IPS DF 6.9 (cell line): ENCODE results near the gene LZTS2.
A peak's percentile ranks its signal among the peaks of the same experiment; 100 is the strongest.

Experiments used
- DNase-seq: peaks from one replicate; pipeline ENCODE4 v3.0.0-alpha.2; 2013; ENCODE audit warnings: low read depth, low spot score
- H3K27ac ChIP-seq: one replicate; pipeline ENCODE4 v1.5.1; 2013; ENCODE audit warnings: low read length, control low read depth
- H3K27me3 ChIP-seq: 2 replicates; pipeline ENCODE4 v1.6.1; 2013; ENCODE audit warnings: mild to moderate bottlenecking, low read length; ENCODE audit not compliant: control insufficient read depth, insufficient read depth
- H3K36me3 ChIP-seq: 2 replicates; pipeline ENCODE4 v1.6.1; 2013; ENCODE audit warnings: low read length; ENCODE audit not compliant: control insufficient read depth, insufficient read depth
- H3K4me1 ChIP-seq: 2 replicates; pipeline ENCODE4 v1.6.1; 2013; ENCODE audit warnings: low read length; ENCODE audit not compliant: control insufficient read depth, insufficient read depth
- H3K4me3 ChIP-seq: 2 replicates; pipeline ENCODE4 v1.5.1; 2013; ENCODE audit warnings: mild to moderate bottlenecking, low read length
- H3K9me3 ChIP-seq: 2 replicates; pipeline ENCODE4 v1.6.1; 2013; ENCODE audit warnings: low read length, inconsistent platforms; ENCODE audit not compliant: control insufficient read depth, insufficient read depth
- WGBS: extraction: QIAGEN DNeasy Blood & Tissue Kit; methylation state at CpG from one replicate; pipeline ENCODE4 v1.1.7; 2013; ENCODE audit warnings: mixed read lengths, missing lambda C conversion rate; ENCODE audit not compliant: insufficient read length, insufficient coverage; 5-methylcytosine and 5-hydroxymethylcytosine counted together

The LZTS2 gene

DNA sequence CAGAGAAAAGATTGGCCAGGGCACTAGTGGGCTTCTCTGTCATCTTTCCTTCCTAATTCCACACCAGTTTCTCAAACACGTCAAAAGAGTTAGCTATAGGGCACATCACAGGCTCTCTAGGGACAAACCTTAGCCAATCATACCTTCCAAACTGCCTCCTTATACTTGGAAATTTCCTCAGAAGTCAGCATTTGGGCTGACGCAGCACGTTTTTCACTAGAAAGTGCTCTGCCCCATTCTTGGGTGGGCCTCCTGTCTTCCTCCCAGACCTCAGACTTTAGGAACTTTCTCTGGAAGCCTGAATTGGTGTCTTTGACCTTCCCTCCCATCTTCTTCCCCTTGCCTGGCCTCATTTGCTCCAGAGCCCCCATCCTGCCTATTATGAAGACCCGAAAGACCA, 42.5 kb downstream of the LZTS2 start:
- peaks cover 12% of the 10 kb centered on the region for H3K27me3 ChIP-seq
- no peaks in the 10 kb centered on the region for H3K9me3 ChIP-seq
- H3K27ac ChIP-seq, result no peak overlapping the region
- peaks cover 6% of the 10 kb centered on the region; the same call in 1 of the 2 replicates for H3K4me1 ChIP-seq
- WGBS, result no CpG with 5 or more reads among the region's 4 CpGs
- no peak for DNase-seq
- H3K4me3 ChIP-seq, result no peak overlapping the region
- no peaks in the 10 kb centered on the region for H3K36me3 ChIP-seq

- no peaks in the 10 kb centered on the region for H3K9me3 ChIP-seq
- no peaks in the 10 kb centered on the region for H3K36me3 ChIP-seq
- no peak overlapping the region for H3K27ac ChIP-seq
- no CpG with 5 or more reads among the region's 40 CpGs for WGBS
- peaks cover 6% of the 10 kb centered on the region; the same call in 1 of the 2 replicates for H3K4me1 ChIP-seq
- H3K4me3 ChIP-seq, result peak overlapping the region; percentile 56; the same call in 1 of the 2 replicates
- DNase-seq, result no peak
- peaks cover 19% of the 10 kb centered on the region for H3K27me3 ChIP-seq
Observed at GRCh38 chr10:101042667-101043362, 43.2 kb downstream of the LZTS2 start.

GRCh38 chr10:101043363-101043707, 43.7 kb downstream of the LZTS2 start:
- no CpG with 5 or more reads among the region's 2 CpGs for WGBS
- Histone ChIP-seq H3K9me3 (no peaks in the 10 kb centered on the region), H3K27me3 (peaks cover 24% of the 10 kb centered on the region), H3K27ac (no peak overlapping the region), H3K36me3 (no peaks in the 10 kb centered on the region), H3K4me3 (peak overlapping the region; percentile 56; the same call in 1 of the 2 replicates), H3K4me1 (peaks cover 6% of the 10 kb centered on the region; the same call in 1 of the 2 replicates)
- no peak for DNase-seq

DNA sequence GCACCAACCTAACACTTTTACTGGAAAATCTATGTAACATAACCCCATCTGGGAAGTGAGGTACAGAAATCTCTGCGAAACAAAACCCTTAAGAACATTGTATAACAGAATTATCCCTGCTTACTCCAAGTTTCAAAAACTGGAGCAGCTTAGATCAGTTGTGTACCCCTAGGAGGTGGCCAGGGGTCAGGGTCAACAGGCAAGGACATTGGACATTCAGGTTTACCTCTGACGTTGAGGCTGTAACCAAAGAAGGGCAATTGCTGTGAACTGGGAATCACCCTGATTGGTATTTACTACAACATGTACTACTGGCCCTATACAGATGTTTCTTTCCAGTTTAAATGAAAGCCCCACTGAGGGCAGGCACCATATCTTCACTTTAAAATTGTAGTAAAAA, 44.5 kb downstream of the LZTS2 start:
- H3K36me3 ChIP-seq, result no peaks in the 10 kb centered on the region
- H3K4me3 ChIP-seq, result no peak overlapping the region
- peaks cover 6% of the 10 kb centered on the region; the same call in 1 of the 2 replicates for H3K4me1 ChIP-seq
- no CpG with 5 or more reads among the region's 2 CpGs for WGBS
- H3K27ac ChIP-seq, result no peak overlapping the region
- no peaks in the 10 kb centered on the region for H3K9me3 ChIP-seq
- H3K27me3 ChIP-seq, result peaks cover 32% of the 10 kb centered on the region
- DNase-seq, result no peak

GRCh38 chr10:101046332-101047238, 47.0 kb downstream of the LZTS2 start:
- Histone ChIP-seq H3K9me3 (no peaks in the 10 kb centered on the region), H3K4me1 (peaks cover 11% of the 10 kb centered on the region), H3K27me3 (peaks cover 49% of the 10 kb centered on the region), H3K27ac (no peak overlapping the region), H3K36me3 (no peaks in the 10 kb centered on the region), H3K4me3 (no peak overlapping the region)
- WGBS, result no CpG with 5 or more reads among the region's 25 CpGs
- no peak for DNase-seq

- Histone ChIP-seq H3K36me3 (no peaks in the 10 kb centered on the region), H3K4me3 (no peak overlapping the region), H3K27ac (no peak overlapping the region), H3K4me1 (peaks cover 11% of the 10 kb centered on the region), H3K9me3 (no peaks in the 10 kb centered on the region), H3K27me3 (peaks cover 49% of the 10 kb centered on the region)
- WGBS, result no CpG with 5 or more reads among the region's 16 CpGs
- no peak for DNase-seq
Observed at GRCh38 chr10:101047268-101047667, 47.7 kb downstream of the LZTS2 start.

DNA sequence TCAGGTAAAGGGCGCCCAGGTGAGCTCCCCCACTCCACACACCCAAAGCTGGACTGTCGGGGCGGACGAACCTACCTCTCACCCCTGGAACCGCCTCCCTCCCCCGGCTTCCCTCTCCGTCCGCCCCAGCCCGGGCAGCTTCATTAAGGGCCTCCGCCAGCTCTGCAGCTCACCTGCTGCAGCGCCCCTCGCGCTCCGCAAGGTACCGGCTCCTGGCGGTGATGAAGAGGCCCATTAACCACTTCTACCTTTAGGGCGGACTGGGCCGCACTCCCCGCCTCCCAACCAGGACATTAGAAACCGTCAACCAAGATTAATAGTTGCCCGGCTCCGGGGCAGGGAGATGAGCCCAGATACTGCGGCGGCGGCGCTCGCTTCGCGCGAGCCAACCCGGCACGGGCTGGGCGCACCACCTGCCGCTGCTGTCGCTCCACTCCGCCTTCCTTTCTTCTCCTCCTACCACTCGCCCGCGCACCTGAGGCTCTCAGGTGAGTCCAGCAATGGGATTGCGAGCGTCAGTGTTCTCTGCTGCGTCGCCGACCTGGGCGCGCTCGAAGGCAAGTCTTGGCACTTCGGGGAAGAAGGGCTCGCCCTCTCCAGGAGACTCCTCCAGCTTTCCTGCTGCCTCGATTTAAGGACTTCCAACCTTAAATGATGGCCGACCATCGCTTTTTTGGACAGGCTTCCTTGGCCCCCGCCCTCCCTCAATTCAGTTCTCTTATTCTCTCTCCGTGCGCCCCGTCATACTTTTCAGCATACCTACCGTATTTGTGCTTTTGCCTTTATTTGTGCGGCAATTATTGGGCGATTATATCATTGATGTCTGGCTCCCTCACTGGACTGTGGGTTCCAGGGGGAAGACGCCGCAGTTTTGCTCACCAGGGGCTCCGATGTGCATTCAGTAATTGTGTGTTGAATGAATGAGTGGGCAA, 48.6 kb downstream of the LZTS2 start:
- H3K27ac ChIP-seq, result no peak overlapping the region
- no peaks in the 10 kb centered on the region for H3K9me3 ChIP-seq
- H3K27me3 ChIP-seq, result peaks cover 49% of the 10 kb centered on the region
- DNase-seq, result no peak
- peaks cover 9% of the 10 kb centered on the region for H3K4me1 ChIP-seq
- no peaks in the 10 kb centered on the region for H3K36me3 ChIP-seq
- H3K4me3 ChIP-seq, result no peak overlapping the region; the same call in 1 of the 2 replicates
- WGBS, result no CpG with 5 or more reads among the region's 62 CpGs

DNA sequence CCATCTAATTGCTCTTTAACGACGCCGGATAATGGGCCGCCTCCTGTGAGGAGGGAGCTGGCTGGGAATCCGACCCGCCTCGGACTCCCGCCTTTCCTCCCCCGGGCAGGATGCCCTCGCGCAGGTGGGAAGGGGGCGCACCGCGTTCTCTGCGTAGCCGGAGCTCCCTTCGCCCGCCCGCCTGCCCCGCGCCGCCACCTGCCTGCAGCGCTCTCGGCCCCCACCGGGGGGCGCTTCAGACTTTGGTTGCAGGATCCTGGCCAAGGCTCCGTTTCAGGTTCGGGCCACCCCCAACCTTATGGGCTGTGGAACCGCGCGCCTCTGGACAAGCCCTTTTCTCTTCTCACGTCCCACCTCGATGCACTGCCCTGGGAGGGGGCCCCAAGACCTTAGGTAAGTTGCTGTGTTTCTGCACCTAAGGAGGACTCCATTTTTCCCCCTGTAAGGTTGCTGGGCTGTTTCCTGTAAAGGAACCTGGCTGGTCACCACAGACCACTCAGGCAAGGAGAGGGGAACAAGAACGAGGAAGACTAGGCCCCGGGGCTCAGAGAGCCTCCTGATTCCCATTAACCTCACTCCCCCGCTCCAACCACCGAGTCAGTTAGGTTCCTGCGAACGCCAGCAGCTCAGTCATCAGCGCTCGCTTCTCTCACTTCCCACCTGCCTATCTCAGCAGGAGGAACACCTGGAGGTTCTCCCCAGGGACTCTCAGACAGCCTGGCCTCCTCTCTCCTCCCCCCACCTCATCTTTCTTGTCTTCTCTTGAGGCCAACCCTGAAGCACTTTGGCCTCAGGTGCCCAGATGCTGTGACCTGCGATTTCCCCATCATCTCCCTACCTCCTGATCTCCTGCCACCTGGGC, 50.8 kb downstream of the LZTS2 start:
- no CpG with 5 or more reads among the region's 42 CpGs for whole genome bisulfite sequencing
- H3K4me3 ChIP-seq, result no peak overlapping the region

DNA sequence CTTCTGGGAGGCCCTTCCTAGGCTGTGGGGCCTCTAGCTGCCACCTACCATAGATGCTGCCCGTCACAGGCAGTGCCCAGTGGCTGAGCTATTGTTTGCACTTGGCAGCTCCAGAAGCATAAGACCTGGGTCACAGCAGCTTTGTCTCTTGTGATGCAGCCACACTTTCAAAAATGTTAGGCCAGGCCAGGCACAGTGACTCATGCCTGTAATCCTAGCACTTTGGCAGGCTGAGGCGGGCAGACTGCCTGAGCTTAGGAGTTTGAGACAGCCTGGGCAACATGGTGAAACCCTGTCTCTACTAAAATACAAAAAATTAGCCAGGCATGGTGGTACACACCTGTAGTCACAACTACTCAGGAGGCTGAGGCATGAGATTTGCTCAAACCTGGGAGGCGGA, 52.7 kb downstream of the LZTS2 start:
- H3K4me1 ChIP-seq, result peaks cover 5% of the 10 kb centered on the region; the same call in 1 of the 2 replicates
- no peak for DNase-seq
- no CpG with 5 or more reads among the region's 3 CpGs for WGBS
- no peak overlapping the region for H3K4me3 ChIP-seq
- H3K9me3 ChIP-seq, result no peaks in the 10 kb centered on the region
- H3K27me3 ChIP-seq, result peaks cover 36% of the 10 kb centered on the region
- no peak overlapping the region for H3K27ac ChIP-seq
- H3K36me3 ChIP-seq, result no peaks in the 10 kb centered on the region

More for the DNA sequence above, 50.8 kb downstream of the LZTS2 start:
- Histone ChIP-seq H3K27ac (no peak overlapping the region), H3K27me3 (peaks cover 45% of the 10 kb centered on the region), H3K4me1 (peaks cover 7% of the 10 kb centered on the region; the same call in 1 of the 2 replicates), H3K36me3 (no peaks in the 10 kb centered on the region), H3K9me3 (no peaks in the 10 kb centered on the region)
- no peak for DNase-seq
